Hematopoietic multipotent progenitor cell (in vitro differentiated cells): ENCODE measurements around the gene SPG7. TPM values are rescaled to one million over a fixed set of nuclear protein-coding genes. Genes with fewer than 3 reads are reported as not detected.

Experiments used
- DNase-seq, 3 donors: peaks; one replicate each; pipeline ENCODE4 v3.0.0-alpha.2; 2011 to 2015; ENCODE audit warnings: low read depth in 2 of 3, low spot score in 2 of 3
- small RNA-seq: library from RNA; depleted of rRNA; stranded (forward); fragments of <200 nt; gene quantifications from one replicate; pipeline ENCODE3, GENCODE V24; 2012
- total RNA-seq: library from RNA; depleted of rRNA; stranded (reverse); fragments of >200 nt; gene quantifications from one replicate; pipeline ENCODE4 v1.2.3, GENCODE V29; 2012

SPG7 gene
- total RNA-seq, 1 donor: 132 TPM

DNA sequence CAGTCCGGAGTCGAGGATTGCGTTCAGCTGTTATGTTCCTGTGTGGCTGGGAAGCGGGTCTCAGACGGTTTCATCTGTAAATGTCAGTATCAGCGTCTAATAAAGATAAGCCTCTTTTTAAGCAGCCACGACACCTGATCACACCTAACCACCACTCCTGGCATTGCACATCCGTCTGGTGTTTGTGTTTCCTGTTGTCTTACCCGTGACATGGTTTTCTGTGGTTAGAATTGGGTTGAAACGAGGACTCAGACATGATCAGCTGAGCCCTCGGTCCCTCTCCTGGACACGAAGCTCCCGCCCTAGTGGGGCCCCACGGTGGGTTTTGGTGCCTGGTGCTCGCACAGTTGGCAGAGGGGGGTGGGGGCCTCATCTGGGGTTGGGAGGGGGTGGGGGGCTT lies 85.6 kb downstream of the SPG7 start:
- no peak for DNase-seq

GRCh38 chr16:89595330-89596060 lies 87.3 kb downstream of the SPG7 start:
- no peak for DNase-seq

DNA sequence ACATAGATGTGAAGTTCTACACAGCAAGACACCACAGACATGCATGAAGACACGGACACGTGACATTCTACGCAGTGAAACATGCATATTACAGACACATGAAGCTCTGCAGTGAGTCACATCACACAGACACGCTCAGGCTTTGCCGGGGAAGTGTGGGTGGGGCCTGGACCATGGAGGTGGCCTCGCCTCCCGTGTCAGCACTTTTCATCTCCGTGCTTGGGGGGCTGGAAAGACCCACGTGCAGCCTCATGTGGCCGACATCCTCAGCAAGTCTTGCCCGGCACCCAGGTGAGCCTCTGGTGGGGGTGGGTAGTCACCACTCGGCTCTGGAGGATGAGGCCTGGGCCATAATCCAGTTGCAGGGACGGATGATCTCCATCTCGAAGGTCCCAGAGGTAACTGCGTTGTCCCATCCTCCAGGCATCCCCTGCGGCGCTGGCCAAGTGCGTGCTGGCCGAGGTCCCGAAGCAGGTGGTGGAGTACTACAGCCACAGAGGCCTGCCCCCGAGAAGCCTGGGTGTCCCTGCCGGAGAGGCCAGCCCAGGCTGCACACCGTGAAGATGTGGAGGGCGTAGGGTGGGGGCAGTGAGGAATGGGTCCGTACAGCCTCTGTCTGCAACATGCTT lies 88.0 kb downstream of the SPG7 start:
- no peak for DNase-seq

DNA sequence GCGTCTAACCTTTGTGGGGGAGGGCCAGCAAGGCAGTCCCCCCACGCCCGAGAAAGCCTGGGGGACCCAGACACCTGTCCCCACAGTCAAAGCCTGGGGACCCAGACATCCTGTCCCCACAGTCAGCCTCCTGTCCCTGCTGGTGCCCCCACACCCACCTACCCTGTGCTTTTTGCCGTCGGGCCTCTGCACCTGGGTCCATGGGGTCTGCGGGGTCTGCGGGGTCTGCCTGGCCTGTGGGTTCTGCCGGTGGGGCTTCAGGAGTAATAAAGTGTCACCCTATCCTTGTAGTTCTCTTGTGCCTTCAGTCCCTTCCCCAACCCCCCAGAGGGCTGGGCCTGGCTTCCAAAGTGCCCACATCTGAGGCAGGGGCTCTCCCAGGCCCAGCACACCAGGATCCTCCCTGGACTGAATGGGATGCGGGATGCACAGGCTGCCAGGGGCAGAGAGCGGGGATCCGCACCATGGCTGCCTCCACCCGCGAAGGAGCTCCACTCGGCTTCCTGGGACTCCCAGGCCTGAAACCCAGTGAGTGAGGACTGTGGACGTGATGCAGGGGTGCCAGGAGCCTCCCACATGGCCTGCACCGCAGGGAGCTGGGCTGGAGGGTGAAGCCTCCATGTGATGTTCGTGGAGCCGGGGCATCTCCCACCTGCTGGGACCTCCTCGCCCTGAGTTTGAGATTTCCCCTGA lies 88.9 kb downstream of the SPG7 start:
- DNase-seq: no peak

GRCh38 chr16:89598199-89598598 lies 90.0 kb downstream of the SPG7 start:
- DNase-seq: no peak

DNA sequence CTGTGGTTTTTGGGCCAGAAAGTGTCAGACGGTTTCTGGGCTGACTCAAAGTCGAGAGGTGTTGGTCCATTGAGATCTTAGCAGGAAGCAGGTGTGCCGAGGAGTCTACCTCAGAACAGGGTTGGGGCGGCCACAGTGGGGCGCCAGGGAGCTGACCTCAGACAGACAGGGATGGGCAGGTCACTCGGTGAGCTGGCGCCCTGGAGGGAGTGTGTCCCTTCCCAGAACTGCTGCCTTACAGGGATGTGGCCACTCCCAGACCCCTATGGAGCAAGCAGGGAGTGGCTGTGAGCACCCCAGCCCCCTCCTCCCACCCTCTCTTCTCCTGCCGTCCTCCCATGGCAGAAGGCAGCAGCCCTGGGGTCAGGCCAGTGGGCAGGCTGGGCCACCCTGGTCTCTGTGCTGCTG lies 91.3 kb downstream of the SPG7 start:
- DNase-seq: peak in 1 of 3 donors; percentile 26

GRCh38 chr16:89599902-89600301 lies 91.7 kb downstream of the SPG7 start:
- DNase-seq: no peak

DNA sequence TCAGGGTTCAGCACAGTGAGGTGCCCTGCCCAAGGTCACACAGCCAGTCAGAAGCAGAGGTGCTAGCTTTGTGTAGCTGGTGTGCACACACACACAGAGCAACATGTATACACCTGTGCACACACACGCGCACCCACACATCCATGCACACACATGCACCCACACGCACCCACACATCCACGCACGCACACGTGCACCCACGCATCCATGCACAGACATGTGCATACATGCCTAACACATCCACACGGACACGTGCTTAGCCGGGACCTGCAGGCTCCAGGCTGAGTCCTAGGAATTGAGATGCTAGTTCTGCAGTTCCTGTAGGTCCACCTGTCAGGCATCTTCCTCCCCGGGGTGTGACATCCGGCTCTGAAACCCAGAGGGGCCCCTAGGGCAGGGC lies 92.2 kb downstream of the SPG7 start:
- no peak for DNase-seq

- DNase-seq: no peak
Measured at GRCh38 chr16:89600956-89601355, 92.8 kb downstream of the SPG7 start.

- DNase-seq: no peak
Measured at GRCh38 chr16:89601906-89602272, 93.7 kb downstream of the SPG7 start.

DNA sequence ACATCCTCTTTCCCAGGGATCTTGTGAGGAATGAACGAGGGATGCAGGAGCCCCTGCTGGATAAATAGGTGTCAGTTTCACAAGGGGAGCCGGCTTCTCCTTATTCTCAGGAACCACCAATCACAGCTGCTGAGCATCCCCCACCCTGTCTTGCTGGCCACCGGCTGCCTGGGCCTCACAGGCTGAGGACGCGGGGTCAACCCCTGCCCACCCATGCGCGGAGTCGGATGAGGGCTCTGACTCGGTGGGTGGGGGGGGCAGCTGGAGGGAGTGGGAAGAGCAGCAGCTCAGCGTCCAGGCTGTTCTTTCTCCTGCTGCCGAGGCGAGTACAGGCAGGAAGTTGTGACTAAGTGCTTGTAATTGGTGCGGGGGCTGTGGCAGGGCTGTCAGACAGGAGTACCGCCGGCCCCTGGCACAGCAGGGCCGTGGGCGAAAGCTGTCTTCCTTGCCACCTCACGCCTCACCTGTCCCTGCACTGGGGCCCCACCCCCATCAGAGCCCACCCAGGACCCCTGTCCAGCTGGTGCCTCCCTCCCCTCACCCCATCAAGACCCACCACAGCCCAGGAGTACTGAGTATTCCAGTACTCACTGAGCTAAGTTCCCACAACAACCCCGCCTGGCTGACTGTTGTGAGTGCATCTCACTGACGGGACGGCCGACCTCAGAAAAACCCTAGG lies 94.2 kb downstream of the SPG7 start:
- DNase-seq: peak in 2 of 3 donors; percentile 64 to 72

GRCh38 chr16:89602952-89603590 lies 94.9 kb downstream of the SPG7 start:
- DNase-seq: no peak

DNA sequence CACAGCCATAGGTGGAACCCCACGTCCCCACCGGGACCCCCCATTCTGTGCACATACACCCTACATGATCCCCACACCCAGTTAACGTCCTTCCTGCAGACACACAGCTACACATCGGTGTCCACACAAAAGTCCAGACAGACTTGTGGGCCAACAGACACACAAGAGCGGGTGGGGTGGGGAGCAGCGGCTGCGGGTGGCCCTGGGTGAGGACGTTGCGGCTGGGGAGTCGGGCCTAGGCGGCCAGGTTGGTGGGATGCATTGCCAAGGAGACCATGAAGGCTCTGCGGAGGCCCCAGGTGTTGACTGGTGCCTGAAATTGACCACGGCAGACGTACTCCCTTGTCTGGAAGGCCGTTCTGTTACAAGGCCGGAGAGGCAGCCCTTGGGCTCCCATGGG lies 96.6 kb downstream of the SPG7 start:
- no peak for DNase-seq

GRCh38 chr16:89605186-89605970 lies 97.2 kb downstream of the SPG7 start:
- no peak for DNase-seq

DNA sequence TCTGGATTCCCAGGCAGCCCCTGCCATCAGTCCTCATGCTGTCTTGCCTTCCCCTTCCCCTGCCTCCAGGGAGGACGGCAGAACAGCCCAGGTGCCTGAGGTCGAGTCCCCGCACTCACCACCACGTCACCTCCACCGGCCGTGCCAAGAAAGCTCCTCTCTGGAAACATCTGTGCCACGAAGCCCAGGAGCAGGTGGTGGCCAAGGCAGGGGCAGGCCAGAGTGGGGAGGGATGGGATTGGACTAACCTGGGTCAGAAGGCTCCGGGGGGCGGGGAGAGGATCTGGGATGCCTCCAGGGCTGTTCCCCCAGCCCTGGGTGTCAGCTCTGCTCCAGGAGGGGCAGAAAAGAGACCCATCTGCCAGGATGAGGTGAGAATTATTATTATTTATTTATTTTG lies 97.8 kb downstream of the SPG7 start:
- no peak for DNase-seq

Small RNAs within 50 kb of the gene (small RNA-seq; reads per million reads assigned to genes)
- gene SNORD68: not detected

Other genes starting within 250 kb of the SPG7 start
- 80.8 TPM for gene ANKRD11, start 17.8 kb upstream of the SPG7 start, total RNA-seq
- 12,006 TPM for gene RPL13, start 52.3 kb downstream of the SPG7 start, total RNA-seq
- 0.81 TPM for gene CPNE7, start 67.4 kb downstream of the SPG7 start, total RNA-seq
- gene DPEP1, start 105.2 kb downstream of the SPG7 start, total RNA-seq: under 0.01 TPM
- 126 TPM for gene CHMP1A, start 149.3 kb downstream of the SPG7 start, total RNA-seq
- 2.7 TPM for gene SPATA33, start 149.4 kb downstream of the SPG7 start, total RNA-seq
- gene CDK10, start 178.3 kb downstream of the SPG7 start, total RNA-seq: 39.6 TPM
- 37.7 TPM for gene SPATA2L, start 193.3 kb downstream of the SPG7 start, total RNA-seq
- gene VPS9D1, start 212.5 kb downstream of the SPG7 start, total RNA-seq: 5.1 TPM
- gene ZNF276, start 213.1 kb downstream of the SPG7 start, total RNA-seq: 71.4 TPM